Measurements from ENCODE around the gene LGALSL. TPM values are rescaled to one million over a fixed set of nuclear protein-coding genes. Genes with fewer than 3 reads are reported as not detected.

LGALSL gene
- total RNA-seq, 1 experiment from 2014 or later: 7.4 TPM

- POLR2A ChIA-PET (ENCODE audit: low non-redundant PET): no interaction called here
- Histone ChIP-seq H3K4me3 (ENCODE audit: low read depth, low read length, poor library complexity, severe bottlenecking) (no peak overlapping the region), H3K27me3 (replicated peaks; ENCODE audit: insufficient read depth, low read depth, low read length, poor library complexity) (no peaks in the 10 kb centered on the region), H3K27ac (ENCODE audit: low read depth, low read length, poor library complexity, severe bottlenecking) (no peak overlapping the region), H3K4me1 (ENCODE audit: insufficient read depth, low read length, poor library complexity, severe bottlenecking) (peaks cover 23% of the 10 kb centered on the region), H3K36me3 (ENCODE audit: insufficient read depth, low read length, poor library complexity, severe bottlenecking) (no peaks in the 10 kb centered on the region), H3K9me3 (ENCODE audit: low read depth, low read length, poor library complexity, severe bottlenecking) (no peaks in the 10 kb centered on the region)
- no TSS peak for BruUV-seq (replicated peaks)
- DNase-seq (ENCODE audit: low spot score): no peak
- TF ChIP-seq CTCF (conservative IDR thresholded peaks at IDR 0.05; ENCODE audit: low read depth, low read length) (no peak), EZH2 (IDR thresholded peaks at IDR 0.05; ENCODE audit: borderline replicate concordance, low read depth, low read length, poor library complexity, severe bottlenecking) (no peak)
- CTCF ChIA-PET: no interaction called here
- intact Hi-C loops (cut with micrococcal nuclease; ENCODE audit: unreplicated experiment): no loop called here
Measured at GRCh38 chr2:64462940-64463700, 9.2 kb downstream of the LGALSL start.

GRCh38 chr2:64463781-64464180 lies 9.8 kb downstream of the LGALSL start:
- TF ChIP-seq CTCF (conservative IDR thresholded peaks at IDR 0.05; ENCODE audit: low read depth, low read length) (no peak), EZH2 (IDR thresholded peaks at IDR 0.05; ENCODE audit: borderline replicate concordance, low read depth, low read length, poor library complexity, severe bottlenecking) (no peak)
- Histone ChIP-seq H3K4me3 (ENCODE audit: low read depth, low read length, poor library complexity, severe bottlenecking) (no peak overlapping the region), H3K4me1 (ENCODE audit: insufficient read depth, low read length, poor library complexity, severe bottlenecking) (peaks cover 23% of the 10 kb centered on the region), H3K36me3 (ENCODE audit: insufficient read depth, low read length, poor library complexity, severe bottlenecking) (no peaks in the 10 kb centered on the region), H3K27me3 (replicated peaks; ENCODE audit: insufficient read depth, low read depth, low read length, poor library complexity) (no peaks in the 10 kb centered on the region), H3K27ac (ENCODE audit: low read depth, low read length, poor library complexity, severe bottlenecking) (no peak overlapping the region), H3K9me3 (ENCODE audit: low read depth, low read length, poor library complexity, severe bottlenecking) (no peaks in the 10 kb centered on the region)
- intact Hi-C loops (cut with micrococcal nuclease; ENCODE audit: unreplicated experiment): no loop called here
- ChIA-PET CTCF (no interaction called here), POLR2A (ENCODE audit: low non-redundant PET) (no interaction called here)
- DNase-seq (ENCODE audit: low spot score): no peak
- BruUV-seq (replicated peaks): no TSS peak

- H3K36me3 ChIP-seq (ENCODE audit: insufficient read depth, low read length, poor library complexity, severe bottlenecking): no peaks in the 10 kb centered on the region
- no peaks in the 10 kb centered on the region for H3K9me3 ChIP-seq (ENCODE audit: low read depth, low read length, poor library complexity, severe bottlenecking)
- DNase-seq (ENCODE audit: low spot score): no peak
- intact Hi-C loops (cut with micrococcal nuclease; ENCODE audit: unreplicated experiment): no loop called here
- no peak overlapping the region for H3K27ac ChIP-seq (ENCODE audit: low read depth, low read length, poor library complexity, severe bottlenecking)
- H3K4me3 ChIP-seq (ENCODE audit: low read depth, low read length, poor library complexity, severe bottlenecking): no peak overlapping the region
- H3K27me3 ChIP-seq (replicated peaks; ENCODE audit: insufficient read depth, low read depth, low read length, poor library complexity): no peaks in the 10 kb centered on the region
- no TSS peak for BruUV-seq (replicated peaks)
- ChIA-PET CTCF (no interaction called here), POLR2A (ENCODE audit: low non-redundant PET) (no interaction called here)
- TF ChIP-seq CTCF (conservative IDR thresholded peaks at IDR 0.05; ENCODE audit: low read depth, low read length) (no peak), EZH2 (IDR thresholded peaks at IDR 0.05; ENCODE audit: borderline replicate concordance, low read depth, low read length, poor library complexity, severe bottlenecking) (no peak)
- peaks cover 12% of the 10 kb centered on the region for H3K4me1 ChIP-seq (ENCODE audit: insufficient read depth, low read length, poor library complexity, severe bottlenecking)
Measured at GRCh38 chr2:64466478-64467085, 12.6 kb downstream of the LGALSL start.
